Stimulated activated CD8-positive, alpha-beta memory T cell treated with anti-CD3 and anti-CD28 coated beads, Interleukin-4, amount 100 ng/mL, for 1 hour (primary cell): Measurements from ENCODE around the gene DECR2.
"Not testable (repeated sequence)": the region's sequence is repeated elsewhere in the genome, so short reads cannot be mapped to it uniquely, and the experiment has no call there.

Source experiments
- DNase-seq, 2 donors: peaks; one replicate each; pipeline ENCODE4 v3.0.0-alpha.2; 2020; ENCODE audit warnings: low read depth in 2 of 2, low spot score in 1 of 2

Gene DECR2

GRCh38 chr16:399340-400019, 2.2 kb upstream of the DECR2 start:
- DNase-seq, result no peak

DNA sequence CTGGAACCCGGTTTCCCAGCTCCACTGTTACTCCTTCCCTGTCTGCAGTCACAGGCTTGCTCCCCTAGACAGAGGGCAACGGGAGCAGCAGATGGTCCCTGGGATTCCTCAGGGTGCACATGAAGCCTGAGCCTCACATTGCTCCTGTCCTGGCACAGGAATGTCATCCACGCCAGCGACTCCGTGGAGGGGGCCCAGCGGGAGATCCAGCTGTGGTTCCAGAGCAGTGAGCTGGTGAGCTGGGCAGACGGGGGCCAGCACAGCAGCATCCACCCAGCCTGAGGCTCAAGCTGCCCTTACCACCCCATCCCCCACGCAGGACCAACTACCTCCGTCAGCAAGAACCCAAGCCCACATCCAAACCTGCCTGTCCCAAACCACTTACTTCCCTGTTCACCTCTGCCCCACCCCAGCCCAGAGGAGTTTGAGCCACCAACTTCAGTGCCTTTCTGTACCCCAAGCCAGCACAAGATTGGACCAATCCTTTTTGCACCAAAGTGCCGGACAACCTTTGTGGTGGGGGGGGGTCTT, 1.6 kb upstream of the DECR2 start:
- no peak for DNase-seq

DNA sequence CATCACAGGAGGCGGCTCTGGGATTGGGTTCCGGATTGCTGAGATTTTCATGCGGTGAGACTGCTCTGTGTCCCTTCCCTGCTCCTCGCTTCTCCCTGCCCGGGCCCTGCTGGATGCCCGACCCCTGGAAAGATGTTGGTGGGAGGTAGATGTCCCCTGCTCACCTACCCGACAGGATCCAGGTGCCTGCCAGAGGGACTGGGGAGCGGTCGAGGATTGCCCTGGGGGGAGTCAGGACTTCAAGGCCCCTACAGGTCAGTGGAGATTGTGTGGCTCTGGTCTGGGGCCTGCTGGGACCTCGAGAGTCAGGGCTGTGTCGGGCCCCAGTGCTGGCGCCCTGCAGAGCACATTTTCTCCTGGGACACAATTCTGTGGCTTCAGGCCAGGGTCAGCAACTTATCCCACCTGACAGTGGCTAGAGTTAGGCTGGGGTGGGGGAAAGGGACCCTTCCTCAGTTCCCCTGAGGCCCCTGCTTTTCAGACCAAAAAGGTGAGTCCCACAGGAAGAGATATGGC, 3.3 kb downstream of the DECR2 start:
- DNase-seq, result no peak

GRCh38 chr16:405548-406506, 4.1 kb downstream of the DECR2 start:
- DNase-seq, result no peak

- no peak for DNase-seq
These were observed 5.6 kb downstream of the DECR2 start for GRCh38 chr16:407253-407652.

DNA sequence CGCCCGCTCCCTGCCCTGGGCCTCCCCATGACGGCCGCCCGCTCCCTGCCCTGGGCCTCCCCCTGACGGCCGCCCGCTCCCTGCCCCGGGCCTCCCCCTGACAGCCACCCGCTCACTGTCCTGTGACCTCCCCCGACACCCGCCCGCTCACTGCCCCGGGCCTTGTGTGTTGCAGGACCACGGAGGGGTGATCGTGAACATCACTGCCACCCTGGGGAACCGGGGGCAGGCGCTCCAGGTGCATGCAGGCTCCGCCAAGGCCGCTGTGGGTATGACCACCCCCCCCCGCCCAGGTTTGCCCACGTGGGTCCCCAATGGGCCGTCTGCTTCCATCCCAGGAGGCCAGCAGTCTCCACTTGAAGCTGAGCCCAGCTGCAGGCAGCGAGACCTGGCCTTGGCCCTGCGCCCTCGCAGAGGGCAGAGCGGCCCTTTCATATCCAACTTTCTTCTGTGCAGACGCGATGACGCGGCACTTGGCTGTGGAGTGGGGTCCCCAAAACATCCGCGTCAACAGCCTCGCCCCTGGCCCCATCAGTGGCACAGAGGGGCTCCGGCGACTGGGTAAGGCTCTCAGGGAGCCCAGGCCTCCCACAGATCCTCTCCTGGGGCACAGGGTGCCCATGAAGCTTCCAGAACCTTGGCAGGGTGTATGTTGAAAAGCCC, 9.0 kb downstream of the DECR2 start:
- DNase-seq, result no peak

DNA sequence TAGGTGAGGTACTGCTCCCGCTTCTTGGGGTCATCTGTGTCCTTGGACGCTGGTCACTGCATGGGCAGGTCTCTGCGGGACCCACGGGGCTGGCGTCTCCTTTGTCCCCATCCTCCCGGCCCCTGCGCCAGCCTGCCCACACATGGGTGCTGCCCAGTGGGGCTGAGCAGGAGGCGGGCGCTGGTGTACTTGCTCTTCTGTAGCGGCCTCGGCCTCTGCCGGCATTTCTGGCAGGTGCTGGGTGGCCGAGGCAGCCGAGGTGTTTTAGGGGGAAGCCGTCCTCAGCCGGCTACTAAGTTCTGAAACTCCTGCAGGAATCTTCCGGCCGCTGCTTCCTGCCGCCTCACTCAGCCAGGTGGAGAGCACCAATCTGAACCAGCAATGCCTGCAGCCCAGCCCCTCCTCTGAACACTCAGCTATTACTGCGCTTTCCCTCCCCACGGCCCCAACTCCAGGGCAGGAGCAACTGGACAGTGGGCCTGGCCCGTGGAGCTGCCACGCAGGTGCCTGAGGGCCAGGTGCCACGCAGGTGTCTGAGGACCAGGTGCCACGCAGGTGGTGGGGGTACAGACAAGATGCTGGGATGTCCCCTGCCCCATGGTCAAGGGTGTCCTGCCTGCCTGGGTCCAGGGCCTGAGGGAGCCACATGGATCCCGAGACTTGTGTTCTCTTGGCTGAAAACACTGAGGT, 10.0 kb downstream of the DECR2 start:
- no peak for DNase-seq

- DNase-seq, result no peak
These were observed 12.9 kb downstream of the DECR2 start for GRCh38 chr16:414395-415169.

DNA sequence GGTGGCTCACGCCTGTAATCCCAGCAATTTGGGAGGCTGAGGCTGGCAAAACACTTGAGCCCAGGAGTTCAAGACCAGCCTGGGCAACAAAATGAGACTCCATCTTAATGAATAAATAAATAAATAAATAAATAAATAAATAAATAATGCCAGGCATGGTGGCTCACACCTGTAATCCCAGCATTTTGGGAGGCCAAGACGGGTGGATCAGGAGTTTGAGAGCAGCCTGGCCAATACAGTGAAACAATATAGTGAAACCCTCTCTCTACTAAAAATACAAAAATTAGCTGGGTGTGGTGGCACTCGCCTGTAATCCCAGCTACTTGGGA, 13.4 kb downstream of the DECR2 start:
- not testable (repeated sequence) for DNase-seq

- not testable (repeated sequence) for DNase-seq
These were observed 20.5 kb downstream of the DECR2 start for GRCh38 chr16:422179-422578.

DNA sequence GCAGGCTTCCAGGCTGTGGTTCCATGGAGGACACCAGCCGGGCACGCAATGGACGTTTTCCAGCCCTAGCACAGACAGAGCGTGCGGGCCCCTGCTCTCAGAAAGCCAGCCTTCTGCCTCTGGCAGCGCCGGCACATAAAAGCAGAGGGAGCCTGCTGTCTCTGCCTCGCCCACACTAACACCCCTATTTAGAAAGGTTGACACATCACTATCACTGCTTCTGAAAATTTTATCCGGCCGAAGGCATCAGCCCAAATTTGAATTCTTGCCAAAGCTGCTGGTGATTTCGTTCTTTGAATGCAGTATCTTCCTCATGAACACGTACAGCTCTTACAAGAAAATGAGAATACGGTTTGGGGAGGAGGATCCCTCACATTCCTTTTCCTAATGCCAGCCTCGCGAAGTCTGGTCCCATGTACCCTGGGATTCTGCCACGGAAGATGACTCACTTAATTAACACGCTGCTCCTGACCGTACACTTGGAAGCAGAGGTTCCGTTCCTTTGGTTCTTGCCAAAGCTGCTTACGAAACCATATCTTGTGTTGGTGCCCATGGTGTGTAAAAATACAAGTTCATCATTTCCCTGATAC, 22.4 kb downstream of the DECR2 start:
- no peak for DNase-seq

- no peak for DNase-seq
These were observed 23.0 kb downstream of the DECR2 start for GRCh38 chr16:424623-425081.

GRCh38 chr16:425082-425718, 23.5 kb downstream of the DECR2 start, which contains the start of gene RAB11FIP3:
Gene RAB11FIP3, plus strand, starts transcription at chr16:425649. Its CDS starts 358 bp downstream, at chr16:426007.
- peak; percentile 68 to 69 for DNase-seq

GRCh38 chr16:425740-426114, 24.0 kb downstream of the DECR2 start:
- DNase-seq, result peak in 1 of 2 donors; percentile 5

DNA sequence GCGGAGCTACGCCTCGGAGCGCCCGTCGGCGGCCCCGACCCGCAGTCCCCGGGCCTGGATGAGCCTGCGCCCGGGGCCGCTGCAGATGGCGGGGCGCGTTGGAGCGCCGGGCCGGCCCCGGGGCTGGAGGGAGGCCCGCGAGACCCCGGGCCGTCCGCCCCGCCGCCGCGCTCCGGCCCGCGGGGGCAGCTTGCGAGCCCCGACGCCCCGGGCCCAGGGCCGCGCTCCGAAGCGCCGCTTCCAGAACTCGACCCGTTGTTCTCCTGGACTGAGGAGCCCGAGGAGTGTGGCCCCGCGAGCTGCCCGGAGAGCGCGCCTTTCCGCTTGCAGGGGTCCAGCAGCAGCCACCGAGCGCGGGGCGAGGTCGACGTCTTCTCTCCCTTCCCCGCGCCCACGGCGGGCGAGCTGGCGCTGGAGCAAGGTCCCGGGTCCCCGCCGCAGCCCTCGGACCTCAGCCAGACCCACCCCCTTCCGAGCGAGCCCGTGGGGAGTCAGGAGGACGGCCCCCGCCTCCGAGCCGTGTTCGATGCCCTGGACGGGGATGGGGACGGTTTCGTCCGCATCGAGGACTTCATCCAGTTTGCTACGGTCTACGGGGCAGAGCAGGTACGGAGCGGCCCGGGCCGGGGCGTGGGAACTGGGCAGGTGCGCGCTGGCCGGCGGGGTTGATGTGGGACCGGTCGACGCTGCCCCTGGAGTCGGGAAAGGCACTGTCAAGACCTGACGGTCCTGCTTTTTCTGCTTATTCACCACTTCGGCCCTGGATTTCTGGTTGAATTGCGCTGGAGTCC, 24.6 kb downstream of the DECR2 start:
- DNase-seq, result no peak

- no peak for DNase-seq
These were observed 25.2 kb downstream of the DECR2 start for GRCh38 chr16:426906-427249.

DNA sequence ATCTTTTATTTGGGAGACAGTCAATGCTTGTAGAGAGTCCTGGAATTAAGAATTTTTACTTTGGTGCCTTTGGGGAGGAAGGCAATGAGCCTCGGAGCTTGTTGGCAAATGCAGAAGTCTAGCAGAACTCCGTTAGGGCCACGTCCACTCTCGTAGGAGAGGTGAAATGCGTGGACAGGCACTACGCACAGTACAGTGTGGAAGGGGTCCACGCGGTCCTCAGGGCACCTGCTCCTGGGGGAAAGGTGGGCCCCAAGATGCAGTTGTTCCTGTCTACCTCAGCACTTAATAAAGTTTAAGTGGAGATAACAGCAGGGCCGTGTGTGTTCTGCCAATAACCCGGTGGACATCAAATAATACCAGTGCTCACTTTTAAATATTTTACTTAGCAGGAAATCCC, 25.6 kb downstream of the DECR2 start:
- no peak for DNase-seq

- DNase-seq, result no peak
These were observed 29.2 kb downstream of the DECR2 start for GRCh38 chr16:430904-431303.
